ENCODE measurements around the gene KLHL21.

Gene KLHL21

GRCh38 chr1:6632588-6633514 is 30.2 kb upstream of the KLHL21 start:
- ATAC-seq (ENCODE audit: low read depth) (no peak), DNase-seq (ENCODE audit: low spot score in 2 of 2) (no peak)
- Mint-ChIP-seq H3K9me3 (no peaks in the 10 kb centered on the region), H3K27me3 (no peaks in the 10 kb centered on the region), H3K36me3 (peaks cover 12% of the 10 kb centered on the region), H3K4me3 (no peak overlapping the region), H3K27ac (no peak overlapping the region), H3K4me1 (peaks cover 4% of the 10 kb centered on the region)

- no peak for DNase-seq (ENCODE audit: low spot score in 2 of 2)
- Mint-ChIP-seq H3K36me3 (peaks cover 14% of the 10 kb centered on the region), H3K4me3 (no peak overlapping the region), H3K27me3 (no peaks in the 10 kb centered on the region), H3K27ac (no peak overlapping the region), H3K9me3 (no peaks in the 10 kb centered on the region), H3K4me1 (peaks cover 20% of the 10 kb centered on the region)
- ATAC-seq (ENCODE audit: low read depth): no peak
Measured at GRCh38 chr1:6631058-6631457, 28.4 kb upstream of the KLHL21 start.

- Mint-ChIP-seq H3K4me3 (no peak overlapping the region), H3K27ac (no peak overlapping the region), H3K4me1 (peaks cover 22% of the 10 kb centered on the region), H3K9me3 (no peaks in the 10 kb centered on the region), H3K36me3 (peaks cover 14% of the 10 kb centered on the region), H3K27me3 (no peaks in the 10 kb centered on the region)
- no peak for ATAC-seq (ENCODE audit: low read depth)
- no peak for DNase-seq (ENCODE audit: low spot score in 2 of 2)
Measured at GRCh38 chr1:6630027-6630426, 27.4 kb upstream of the KLHL21 start.

- H3K27ac Mint-ChIP-seq: no peak overlapping the region
- peaks cover 14% of the 10 kb centered on the region for H3K36me3 Mint-ChIP-seq
Measured at GRCh38 chr1:6628971-6629479, 26.4 kb upstream of the KLHL21 start.

GRCh38 chr1:6627841-6628545 is 25.3 kb upstream of the KLHL21 start:
- ATAC-seq (ENCODE audit: low read depth) (no peak), DNase-seq (ENCODE audit: low spot score in 2 of 2) (no peak)
- Mint-ChIP-seq H3K27me3 (no peaks in the 10 kb centered on the region), H3K4me1 (peaks cover 25% of the 10 kb centered on the region), H3K27ac (no peak overlapping the region), H3K36me3 (peaks cover 10% of the 10 kb centered on the region), H3K4me3 (peak overlapping the region; percentile 32), H3K9me3 (no peaks in the 10 kb centered on the region)

More at GRCh38 chr1:6628971-6629479, 26.4 kb upstream of the KLHL21 start:
- no peaks in the 10 kb centered on the region for H3K27me3 Mint-ChIP-seq
- no peak overlapping the region for H3K4me3 Mint-ChIP-seq
- no peak for ATAC-seq (ENCODE audit: low read depth)
- H3K9me3 Mint-ChIP-seq: no peaks in the 10 kb centered on the region
- H3K4me1 Mint-ChIP-seq: peaks cover 22% of the 10 kb centered on the region
- DNase-seq (ENCODE audit: low spot score in 2 of 2): no peak

- DNase-seq (ENCODE audit: low spot score in 2 of 2) (no peak), ATAC-seq (ENCODE audit: low read depth) (peak; percentile 30)
- Mint-ChIP-seq H3K4me3 (peak overlapping the region; percentile 59), H3K4me1 (peaks cover 25% of the 10 kb centered on the region), H3K27ac (peak overlapping the region; percentile 68), H3K36me3 (peaks cover 8% of the 10 kb centered on the region), H3K27me3 (no peaks in the 10 kb centered on the region), H3K9me3 (no peaks in the 10 kb centered on the region)
Measured at GRCh38 chr1:6627031-6627430, 24.4 kb upstream of the KLHL21 start.

GRCh38 chr1:6625584-6626149 is 23.0 kb upstream of the KLHL21 start:
- no peak for DNase-seq (ENCODE audit: low spot score in 2 of 2)
- H3K36me3 Mint-ChIP-seq: peaks cover 7% of the 10 kb centered on the region
- peak; percentile 22 for ATAC-seq (ENCODE audit: low read depth)

GRCh38 chr1:6624710-6625583 is 22.3 kb upstream of the KLHL21 start, which contains the start of gene THAP3:
Gene THAP3 (plus strand): TSS chr1:6624868. CDS start chr1:6625219, 351 bp downstream.
- Mint-ChIP-seq H3K9me3 (no peaks in the 10 kb centered on the region), H3K36me3 (peaks cover 11% of the 10 kb centered on the region), H3K4me1 (peaks cover 25% of the 10 kb centered on the region), H3K27ac (peak within 1 kb of the TSS; percentile 90), H3K27me3 (no peaks in the 10 kb centered on the region), H3K4me3 (peak within 1 kb of the TSS; percentile 93)
- DNase-seq (ENCODE audit: low spot score in 2 of 2) (peak; percentile 84 to 90), ATAC-seq (ENCODE audit: low read depth) (peak; percentile 92)

More at GRCh38 chr1:6625584-6626149, 23.0 kb upstream of the KLHL21 start:
- Mint-ChIP-seq H3K4me3 (peak overlapping the region; percentile 93), H3K27ac (peak overlapping the region; percentile 90), H3K27me3 (no peaks in the 10 kb centered on the region), H3K9me3 (no peaks in the 10 kb centered on the region), H3K4me1 (peaks cover 25% of the 10 kb centered on the region)

GRCh38 chr1:6623269-6623965 is 20.7 kb upstream of the KLHL21 start:
- Mint-ChIP-seq H3K4me1 (peaks cover 22% of the 10 kb centered on the region), H3K36me3 (peaks cover 7% of the 10 kb centered on the region), H3K27ac (no peak overlapping the region), H3K4me3 (no peak overlapping the region), H3K27me3 (no peaks in the 10 kb centered on the region), H3K9me3 (no peaks in the 10 kb centered on the region)
- DNase-seq (ENCODE audit: low spot score in 2 of 2) (no peak), ATAC-seq (ENCODE audit: low read depth) (no peak)

- peaks cover 18% of the 10 kb centered on the region for H3K4me1 Mint-ChIP-seq
- no peak overlapping the region for H3K27ac Mint-ChIP-seq
- peaks cover 6% of the 10 kb centered on the region for H3K36me3 Mint-ChIP-seq
- no peaks in the 10 kb centered on the region for H3K27me3 Mint-ChIP-seq
- H3K4me3 Mint-ChIP-seq: no peak overlapping the region
- no peak for DNase-seq (ENCODE audit: low spot score in 2 of 2)
- no peak for ATAC-seq (ENCODE audit: low read depth)
- H3K9me3 Mint-ChIP-seq: no peaks in the 10 kb centered on the region
Measured at GRCh38 chr1:6622396-6623152, 19.9 kb upstream of the KLHL21 start.

GRCh38 chr1:6621429-6622391 is 19.0 kb upstream of the KLHL21 start:
- H3K27ac Mint-ChIP-seq: no peak overlapping the region
- no peak overlapping the region for H3K4me3 Mint-ChIP-seq
- H3K4me1 Mint-ChIP-seq: peaks cover 10% of the 10 kb centered on the region
- H3K27me3 Mint-ChIP-seq: no peaks in the 10 kb centered on the region
- peaks cover 5% of the 10 kb centered on the region for H3K36me3 Mint-ChIP-seq
- no peak for ATAC-seq (ENCODE audit: low read depth)
- no peaks in the 10 kb centered on the region for H3K9me3 Mint-ChIP-seq
- DNase-seq (ENCODE audit: low spot score in 2 of 2): no peak
